ENCODE measurements around the gene ZNF672.
A peak's percentile ranks its signal among the peaks of the same experiment; 100 is the strongest.
"Not testable (repeated sequence)": the region's sequence is repeated elsewhere in the genome, so short reads cannot be mapped to it uniquely, and the experiment has no call there.

ZNF672 gene

GRCh38 chr1:248873409-248873992 lies 35.5 kb downstream of the ZNF672 start:
- peak overlapping the region; percentile 85 for H3K4me3 ChIP-seq (ENCODE audit: control insufficient read depth, low read depth, low read length)
- DNase-seq (ENCODE audit: low read depth) = peak; percentile 95
- no peak for TF ChIP-seq CTCF (conservative IDR thresholded peaks at IDR 0.05; ENCODE audit: control insufficient read depth, insufficient read depth, low read depth, low read length)

- peak overlapping the region; percentile 85 for H3K4me3 ChIP-seq (ENCODE audit: control insufficient read depth, low read depth, low read length)
- TF ChIP-seq CTCF (conservative IDR thresholded peaks at IDR 0.05; ENCODE audit: control insufficient read depth, insufficient read depth, low read depth, low read length) = no peak
- peak; percentile 88 for DNase-seq (ENCODE audit: low read depth)
Observed at GRCh38 chr1:248873993-248874533, 36.0 kb downstream of the ZNF672 start.

GRCh38 chr1:248881261-248881660 lies 43.2 kb downstream of the ZNF672 start:
- no peak for TF ChIP-seq CTCF (conservative IDR thresholded peaks at IDR 0.05; ENCODE audit: control insufficient read depth, insufficient read depth, low read depth, low read length)
- DNase-seq (ENCODE audit: low read depth) = no peak

GRCh38 chr1:248882427-248882826 lies 44.4 kb downstream of the ZNF672 start:
- H3K4me3 ChIP-seq (ENCODE audit: control insufficient read depth, low read depth, low read length); DNase-seq (ENCODE audit: low read depth): not testable (repeated sequence)

More at GRCh38 chr1:248881261-248881660, 43.2 kb downstream of the ZNF672 start:
- no peak overlapping the region for H3K4me3 ChIP-seq (ENCODE audit: control insufficient read depth, low read depth, low read length)

- DNase-seq (ENCODE audit: low read depth) = no peak
- no peak overlapping the region for H3K4me3 ChIP-seq (ENCODE audit: control insufficient read depth, low read depth, low read length)
- no peak for TF ChIP-seq CTCF (conservative IDR thresholded peaks at IDR 0.05; ENCODE audit: control insufficient read depth, insufficient read depth, low read depth, low read length)
Observed at GRCh38 chr1:248884632-248885295, 46.7 kb downstream of the ZNF672 start.

DNA sequence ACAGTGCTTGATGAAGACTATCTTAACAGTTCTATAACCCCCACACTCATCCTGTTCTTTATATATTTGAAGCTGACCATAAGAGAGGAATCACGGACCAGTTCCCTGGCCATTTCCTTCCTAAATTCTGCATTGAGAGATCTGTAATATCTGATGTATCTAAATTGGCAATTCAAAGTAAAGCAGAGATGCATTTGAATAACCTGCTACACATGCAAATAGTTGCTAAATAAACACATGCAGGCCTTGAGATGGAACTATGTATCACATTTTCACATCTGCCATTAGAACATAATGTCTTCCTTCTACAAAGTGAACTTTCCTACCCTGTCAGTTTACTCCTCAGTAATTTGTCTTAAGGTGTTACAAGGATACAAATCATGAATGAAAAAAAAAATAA lies 47.6 kb downstream of the ZNF672 start:
- no peak for TF ChIP-seq CTCF (conservative IDR thresholded peaks at IDR 0.05; ENCODE audit: control insufficient read depth, insufficient read depth, low read depth, low read length)
- no peak for DNase-seq (ENCODE audit: low read depth)
- no peak overlapping the region for H3K4me3 ChIP-seq (ENCODE audit: control insufficient read depth, low read depth, low read length)

GRCh38 chr1:248886237-248886895 lies 48.3 kb downstream of the ZNF672 start:
- peak; percentile 42 for DNase-seq (ENCODE audit: low read depth)
- no peak for TF ChIP-seq CTCF (conservative IDR thresholded peaks at IDR 0.05; ENCODE audit: control insufficient read depth, insufficient read depth, low read depth, low read length)
- H3K4me3 ChIP-seq (ENCODE audit: control insufficient read depth, low read depth, low read length) = no peak overlapping the region

DNA sequence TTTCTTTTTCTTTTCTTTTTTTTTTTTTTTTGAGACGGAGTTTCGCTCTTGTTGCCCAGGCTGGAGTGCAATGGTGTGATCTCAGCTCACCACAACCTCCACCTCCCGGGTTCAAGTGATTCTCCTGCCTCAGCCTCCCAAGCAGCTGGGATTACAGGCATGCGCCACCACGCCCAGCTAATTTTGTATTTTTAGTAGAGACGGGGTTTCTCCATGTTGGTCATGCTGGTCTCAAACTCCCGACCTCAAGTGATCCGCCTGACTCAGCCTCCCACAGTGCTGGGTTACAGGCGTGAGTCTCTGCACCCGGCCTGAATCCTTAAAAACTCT lies 51.9 kb downstream of the ZNF672 start:
- H3K4me3 ChIP-seq (ENCODE audit: control insufficient read depth, low read depth, low read length); DNase-seq (ENCODE audit: low read depth): not testable (repeated sequence)
